ENCODE results near the gene TBK1.

TBK1 gene

DNA sequence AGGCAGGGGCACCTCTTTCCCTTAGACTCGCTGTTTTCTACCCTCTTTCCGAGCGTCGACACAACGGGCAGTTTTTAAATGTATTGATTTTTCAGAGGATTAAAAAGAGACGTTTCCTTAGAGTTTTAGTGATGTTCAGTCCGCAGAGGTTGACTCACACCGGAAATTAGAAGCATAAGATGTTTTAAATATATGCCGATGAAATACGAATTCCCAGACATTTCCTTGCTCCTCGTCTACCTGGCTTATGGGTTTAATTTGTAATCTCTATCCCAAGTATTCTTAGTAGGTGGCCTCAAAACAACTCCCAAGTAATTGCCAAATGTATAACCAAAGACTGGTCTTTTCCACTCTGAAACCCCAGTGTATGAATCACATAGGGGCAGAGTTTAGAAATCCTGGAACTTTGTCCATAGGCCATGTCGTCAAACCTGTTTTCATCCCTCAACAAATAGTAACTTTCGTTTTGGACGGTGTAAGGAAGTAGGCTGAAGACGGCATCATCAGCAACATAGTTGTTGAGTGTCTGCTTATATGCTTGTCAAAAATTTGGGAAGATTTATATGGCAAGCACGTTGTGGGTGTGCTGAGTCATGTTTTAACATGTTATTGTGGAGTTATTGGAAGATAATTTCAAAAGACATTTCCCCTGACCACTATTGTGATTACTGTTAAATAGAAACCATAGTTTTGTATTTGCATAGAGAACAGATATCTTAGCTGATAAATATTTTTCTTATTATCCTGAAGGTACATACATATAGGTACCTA, 824 bp downstream of the TBK1 start:
- DNase-seq = peak; percentile 43

- DNase-seq = no peak
Measured at GRCh38 chr12:64455506-64455905, 3.6 kb downstream of the TBK1 start.

- DNase-seq = peak; percentile 32
Measured at GRCh38 chr12:64456119-64456518, 4.2 kb downstream of the TBK1 start.

- peak; percentile 49 for DNase-seq
Measured at GRCh38 chr12:64457032-64457431, 5.1 kb downstream of the TBK1 start.

GRCh38 chr12:64457466-64457865, 5.5 kb downstream of the TBK1 start:
- no peak for DNase-seq

DNA sequence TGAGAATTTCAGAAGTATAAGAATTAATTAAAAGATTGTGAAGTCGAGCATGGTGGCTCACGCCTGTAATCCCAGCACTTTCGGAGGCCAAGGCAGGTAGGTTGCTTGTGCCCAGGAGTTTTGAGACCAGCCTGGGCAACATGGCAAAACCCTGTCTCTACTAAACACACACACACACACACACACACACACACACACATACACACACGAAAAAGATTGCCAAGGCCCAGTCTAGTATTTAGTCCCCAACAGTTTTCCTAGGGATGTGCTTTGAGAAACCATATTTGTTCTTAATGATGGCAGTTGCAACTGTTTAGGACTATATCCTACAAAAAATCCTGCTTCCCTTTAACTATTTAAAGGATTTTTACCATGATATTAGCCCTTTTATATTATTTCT, 6.0 kb downstream of the TBK1 start:
- DNase-seq = no peak

GRCh38 chr12:64459394-64459891, 7.5 kb downstream of the TBK1 start:
- DNase-seq = peak; percentile 28

GRCh38 chr12:64461634-64462414, 9.9 kb downstream of the TBK1 start:
- no peak for DNase-seq

DNA sequence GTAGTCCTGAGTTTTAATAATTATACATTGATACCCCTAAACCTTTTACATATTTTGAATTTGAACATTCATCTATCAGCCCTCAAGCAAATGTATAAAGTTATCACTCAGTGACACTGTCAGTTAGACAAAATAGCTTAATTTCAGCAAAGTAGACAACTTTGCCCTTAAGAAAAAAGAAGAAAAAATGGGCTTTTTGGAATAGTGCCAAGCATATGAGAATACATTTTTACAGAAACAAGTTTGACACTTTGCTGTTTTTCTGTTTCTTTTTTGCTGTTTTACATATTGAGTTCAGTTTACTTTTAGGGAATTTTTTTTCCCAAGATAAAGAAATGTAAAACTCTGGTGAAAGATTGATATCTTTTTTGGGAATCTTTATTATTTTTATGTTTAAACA, 14.3 kb downstream of the TBK1 start:
- DNase-seq = no peak

GRCh38 chr12:64468966-64469365, 17.0 kb downstream of the TBK1 start:
- no peak for DNase-seq

DNA sequence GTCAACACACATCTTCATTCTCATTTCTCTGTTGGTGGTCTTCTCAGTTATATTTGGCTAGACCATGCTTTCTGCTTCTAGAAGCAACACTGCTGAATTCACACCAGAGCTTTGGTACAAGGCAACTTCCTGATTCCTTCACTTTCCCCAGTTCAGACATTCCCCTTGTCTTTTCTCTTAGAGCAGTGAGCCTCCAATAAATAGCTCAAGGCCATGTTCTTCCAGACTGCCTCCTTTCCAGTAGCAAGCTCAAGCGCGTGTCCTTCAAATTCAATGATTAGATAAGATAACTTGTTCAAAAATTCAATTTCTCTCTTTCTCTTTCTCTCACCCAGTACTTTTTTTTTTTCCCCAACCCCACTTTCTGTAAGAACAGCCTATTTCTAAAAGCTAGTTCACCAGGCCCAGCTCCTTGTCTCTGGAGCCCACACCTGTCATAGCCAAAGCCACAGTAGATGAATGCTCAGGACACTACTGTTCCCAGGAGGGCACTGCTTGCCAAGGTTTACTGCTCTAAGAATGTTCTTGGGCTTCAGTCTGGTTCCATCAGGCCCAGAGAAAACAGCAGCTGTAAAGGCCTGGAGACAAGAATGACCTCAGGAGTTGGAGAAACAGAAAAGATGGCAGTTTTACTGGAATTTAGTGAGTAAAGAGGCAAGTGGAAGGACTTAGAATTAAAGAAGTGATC, 17.7 kb downstream of the TBK1 start:
- DNase-seq = no peak

DNA sequence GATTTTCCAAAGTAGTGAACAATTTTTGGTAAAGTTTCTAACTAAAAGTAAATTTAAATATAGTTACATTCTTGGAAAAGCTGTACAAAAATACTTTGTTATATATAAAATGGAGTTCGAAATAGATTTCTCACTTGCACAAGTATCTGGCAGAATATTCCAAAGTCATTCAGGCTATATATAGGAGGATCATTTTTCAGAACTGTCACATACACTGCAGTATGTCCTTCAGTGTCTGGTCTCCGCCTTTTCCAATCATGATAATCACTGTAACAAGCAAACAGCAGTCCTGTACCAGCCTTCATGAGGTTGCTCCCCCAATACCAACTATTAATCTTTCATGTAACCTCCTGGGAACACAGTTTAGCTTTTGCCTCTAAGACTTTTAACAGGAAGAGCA, 18.6 kb downstream of the TBK1 start:
- DNase-seq = no peak

DNA sequence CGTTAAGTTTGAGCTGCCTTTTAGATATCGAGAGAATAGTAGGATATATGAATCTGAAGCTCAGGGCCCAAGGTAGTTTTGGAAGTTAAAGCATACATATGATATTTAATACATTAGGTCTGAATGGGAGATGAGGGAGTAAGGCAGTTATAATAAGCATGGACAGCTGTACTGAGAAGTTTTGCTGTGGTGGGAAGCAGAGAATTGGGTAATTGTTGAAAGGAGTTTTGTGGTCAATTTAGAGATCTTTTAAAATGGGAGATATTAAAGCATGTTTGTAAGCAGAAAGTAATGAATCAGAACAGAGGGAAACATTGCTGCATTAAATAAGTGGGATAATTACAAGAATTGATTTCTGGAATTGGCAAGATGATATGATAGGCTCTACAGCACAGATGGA, 21.3 kb downstream of the TBK1 start:
- DNase-seq = no peak

GRCh38 chr12:64475518-64475917, 23.6 kb downstream of the TBK1 start:
- no peak for DNase-seq

GRCh38 chr12:64476844-64477243, 24.9 kb downstream of the TBK1 start:
- no peak for DNase-seq

- DNase-seq = no peak
Measured at GRCh38 chr12:64478661-64479060, 26.7 kb downstream of the TBK1 start.

DNA sequence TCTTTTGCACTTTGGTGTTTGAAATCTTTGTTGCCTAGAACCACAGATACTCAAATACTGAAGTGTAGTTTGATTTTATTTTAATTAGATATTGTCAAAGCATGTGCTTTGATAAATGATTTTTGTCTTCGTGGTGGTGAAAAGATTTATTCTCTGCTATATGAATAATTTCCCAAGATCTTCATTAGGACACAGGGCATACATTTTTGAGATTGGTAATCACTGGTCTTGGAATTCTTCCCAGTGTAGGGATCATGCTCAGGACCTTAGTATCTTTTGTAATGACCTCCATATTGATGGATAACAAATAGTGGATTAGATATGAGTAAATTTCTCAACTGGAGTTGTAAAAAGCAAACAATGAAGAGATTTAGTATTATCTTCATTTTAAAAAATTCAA, 28.2 kb downstream of the TBK1 start:
- no peak for DNase-seq

- DNase-seq = no peak
Measured at GRCh38 chr12:64486657-64487056, 34.7 kb downstream of the TBK1 start.

DNA sequence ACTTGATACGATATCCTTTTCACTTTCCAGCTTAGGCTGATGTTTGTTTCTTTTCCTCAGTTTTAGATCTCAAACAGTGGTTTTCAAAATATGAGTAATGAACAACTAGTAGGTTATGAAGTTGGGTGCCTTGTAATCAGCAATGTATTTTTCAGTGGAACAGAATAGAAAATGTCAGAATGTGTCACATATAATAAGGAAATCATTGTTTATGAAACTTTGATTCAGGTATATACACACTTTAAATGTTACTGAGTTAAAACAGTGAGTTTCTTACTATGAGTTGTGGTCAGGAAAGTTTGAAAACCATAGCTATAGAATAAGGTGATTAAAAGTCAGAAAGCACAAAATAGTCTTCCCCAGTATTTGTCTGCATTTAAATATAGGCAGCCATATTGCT, 39.8 kb downstream of the TBK1 start:
- DNase-seq = no peak

DNA sequence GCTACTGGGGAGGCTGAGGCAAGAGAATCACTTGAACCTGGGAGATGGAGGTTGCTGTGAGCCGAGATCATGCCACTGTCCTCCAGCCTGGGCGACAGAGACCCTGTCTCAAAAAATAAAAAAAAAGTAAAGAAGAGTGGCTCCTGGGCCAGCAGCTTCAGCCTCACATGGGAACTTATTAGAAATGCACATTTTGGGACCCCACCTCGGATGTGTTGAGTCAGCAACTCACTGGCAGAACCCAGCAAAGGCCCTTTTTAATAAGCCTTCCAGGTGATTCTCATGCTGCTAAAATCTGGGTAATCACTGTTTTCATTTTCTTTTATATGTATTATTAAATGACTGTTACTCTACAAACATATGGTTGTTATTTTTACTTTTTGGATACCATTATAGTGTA, 41.6 kb downstream of the TBK1 start:
- DNase-seq = no peak

DNA sequence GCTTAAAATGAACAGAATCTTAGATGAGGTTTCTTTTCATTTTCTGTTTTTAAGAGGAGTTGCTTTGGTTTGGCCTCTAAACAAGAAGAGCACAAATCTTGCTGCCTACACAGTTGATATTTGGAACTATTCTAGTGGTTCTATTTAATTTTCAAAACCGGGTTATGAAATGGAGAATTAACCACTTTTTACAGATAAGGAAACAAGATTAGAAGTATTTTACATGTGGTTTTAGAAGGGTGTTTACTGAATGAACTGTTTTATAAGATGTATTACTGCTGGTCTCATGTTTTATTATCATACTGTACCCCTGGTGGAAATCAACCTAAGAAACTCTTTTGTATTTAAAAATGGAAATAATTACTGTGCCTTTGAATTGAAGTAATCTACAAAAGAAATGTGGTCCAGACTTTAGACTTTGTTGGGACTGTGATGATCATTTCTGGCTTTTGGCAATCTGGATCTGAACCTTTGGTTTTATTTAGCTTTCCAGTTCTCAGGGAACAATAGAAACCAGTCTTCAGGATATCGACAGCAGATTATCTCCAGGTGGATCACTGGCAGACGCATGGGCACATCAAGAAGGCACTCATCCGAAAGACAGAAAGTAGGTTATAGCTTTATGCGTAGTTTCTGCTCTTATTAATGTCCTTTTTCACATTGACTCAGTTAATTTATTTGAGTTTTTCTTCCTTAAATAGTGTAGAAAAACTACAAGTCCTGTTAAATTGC, 43.2 kb downstream of the TBK1 start:
- DNase-seq = peak; percentile 6

GRCh38 chr12:64496839-64497400, 45.0 kb downstream of the TBK1 start:
- DNase-seq = no peak

GRCh38 chr12:64497484-64497883, 45.6 kb downstream of the TBK1 start:
- DNase-seq = no peak
